IPS DF 19.7 (cell line): ENCODE results near the gene OMA1.

Experiments
- DNase-seq: peaks from one replicate; pipeline ENCODE4 v3.0.0-alpha.2; 2013; ENCODE audit warnings: low read depth, low spot score

OMA1 gene

GRCh38 chr1:58459911-58460310 lies 86.6 kb downstream of the OMA1 start:
- no peak for DNase-seq

DNA sequence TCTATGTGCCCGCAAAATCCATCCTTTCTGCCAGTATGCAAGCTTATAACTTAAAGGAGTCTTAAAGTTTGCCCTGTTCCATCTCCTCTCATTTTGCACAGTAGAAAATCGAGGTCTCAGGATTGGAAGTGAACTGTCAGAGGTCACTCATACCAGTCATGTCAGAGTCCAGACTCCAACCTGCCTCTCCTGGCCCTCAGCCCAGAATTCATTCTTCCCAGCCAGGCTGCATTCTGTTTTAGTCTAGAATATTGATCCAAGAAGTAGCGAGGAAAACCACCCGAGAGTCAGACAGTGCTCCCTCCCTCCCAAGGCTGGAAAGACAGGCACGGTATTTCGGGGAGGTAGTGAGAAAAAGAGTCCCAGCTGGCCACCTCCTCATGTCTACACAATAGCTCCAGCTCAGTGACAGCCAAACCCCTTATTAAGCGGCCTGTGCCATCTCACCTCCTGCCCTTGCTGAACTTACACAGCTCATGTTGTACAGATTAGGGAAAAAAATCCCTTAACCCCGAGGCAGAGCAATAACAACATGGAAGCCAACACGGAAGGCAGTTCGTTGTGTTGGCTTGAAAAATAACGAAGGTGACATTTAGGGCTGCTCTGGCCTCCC lies 89.4 kb downstream of the OMA1 start:
- DNase-seq: no peak

GRCh38 chr1:58456470-58456869 lies 90.1 kb downstream of the OMA1 start:
- no peak for DNase-seq

DNA sequence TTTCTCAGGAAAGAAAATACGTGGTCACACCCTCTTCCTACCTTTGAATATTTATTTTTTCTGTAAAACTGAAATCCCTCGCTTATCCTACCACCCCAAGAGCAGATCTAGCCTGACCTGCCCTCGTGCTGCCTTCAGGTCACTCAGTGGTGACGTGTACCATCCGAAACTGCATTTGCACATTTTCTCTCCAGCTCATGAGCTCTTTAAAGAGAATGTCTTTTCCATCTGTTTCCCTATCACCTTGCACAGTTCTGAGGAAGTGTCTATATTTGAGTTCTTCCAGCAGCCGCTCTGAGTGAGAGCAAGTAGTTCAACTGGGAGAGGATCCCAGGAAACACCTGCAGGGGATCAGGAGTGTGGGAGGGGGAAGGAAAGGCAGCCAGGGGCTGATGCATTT lies 91.7 kb downstream of the OMA1 start:
- DNase-seq: no peak

GRCh38 chr1:58454385-58454784 lies 92.1 kb downstream of the OMA1 start:
- no peak for DNase-seq

- no peak for DNase-seq
These were observed 94.8 kb downstream of the OMA1 start for GRCh38 chr1:58451560-58452191.

- DNase-seq: no peak
These were observed 98.6 kb downstream of the OMA1 start for GRCh38 chr1:58447886-58448285.

- DNase-seq: no peak
These were observed 99.5 kb downstream of the OMA1 start for GRCh38 chr1:58447042-58447441.

- DNase-seq: no peak
These were observed 100.2 kb downstream of the OMA1 start for GRCh38 chr1:58446368-58446767.

- no peak for DNase-seq
These were observed 102.3 kb downstream of the OMA1 start for GRCh38 chr1:58443986-58444868.

GRCh38 chr1:58442114-58442513 lies 104.4 kb downstream of the OMA1 start:
- DNase-seq: no peak

GRCh38 chr1:58441699-58442098 lies 104.8 kb downstream of the OMA1 start:
- no peak for DNase-seq

DNA sequence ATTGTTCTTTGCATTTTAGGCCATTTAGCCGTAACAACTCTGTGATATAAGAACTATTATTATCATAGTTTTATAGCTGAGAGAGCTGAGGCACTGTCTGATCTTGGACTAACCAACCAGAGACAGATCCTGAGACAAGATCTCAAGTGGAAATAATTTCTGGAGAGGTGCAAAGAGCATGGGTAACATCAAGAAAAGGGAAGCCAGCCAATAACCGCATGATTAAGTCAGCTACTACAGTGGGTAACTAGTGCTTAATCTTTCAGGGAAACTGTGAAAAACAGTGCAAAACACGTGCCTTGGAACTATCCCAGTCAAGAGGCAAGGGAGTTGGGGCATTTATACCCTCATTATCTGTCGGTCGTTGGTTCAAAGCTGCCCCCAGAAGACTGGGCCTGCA lies 105.8 kb downstream of the OMA1 start:
- DNase-seq: no peak

DNA sequence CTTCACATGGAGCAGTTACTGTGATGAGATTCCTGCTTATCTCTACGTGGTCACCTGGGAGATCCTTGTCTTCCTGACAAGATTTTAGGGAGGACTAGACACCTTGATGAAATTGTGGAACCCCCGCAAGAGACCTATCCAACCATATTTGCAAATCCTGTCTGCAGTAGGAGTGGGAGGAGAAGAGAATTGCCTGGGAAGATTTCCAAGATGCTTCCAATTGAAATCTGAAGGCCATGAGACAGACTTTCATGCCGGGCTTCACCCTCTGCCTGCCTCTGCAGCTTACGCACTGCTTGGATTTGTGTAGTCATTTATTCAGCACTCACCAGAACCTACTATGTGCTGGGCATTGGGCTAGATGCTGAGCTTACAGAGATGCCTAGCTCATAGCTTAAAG lies 106.6 kb downstream of the OMA1 start:
- no peak for DNase-seq

DNA sequence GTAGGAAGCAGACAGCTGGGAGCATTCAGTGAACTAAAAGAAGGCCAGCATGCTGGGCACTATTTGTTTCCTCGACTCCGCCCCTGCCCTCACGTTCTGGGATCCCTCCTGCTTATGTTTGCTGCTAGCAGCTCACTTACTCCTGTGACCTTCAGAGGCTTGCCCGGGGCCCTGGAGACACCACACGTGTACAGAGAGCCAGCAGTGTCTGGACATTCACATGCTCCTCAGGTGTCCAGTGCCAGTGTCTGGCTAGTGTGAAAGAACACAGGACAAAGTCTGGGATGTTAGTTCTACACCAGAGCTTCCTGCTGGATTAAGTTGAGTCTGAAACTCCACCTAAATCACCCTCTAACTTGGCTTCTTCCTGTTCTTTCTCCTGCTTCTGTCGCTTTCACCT lies 108.1 kb downstream of the OMA1 start:
- DNase-seq: no peak

DNA sequence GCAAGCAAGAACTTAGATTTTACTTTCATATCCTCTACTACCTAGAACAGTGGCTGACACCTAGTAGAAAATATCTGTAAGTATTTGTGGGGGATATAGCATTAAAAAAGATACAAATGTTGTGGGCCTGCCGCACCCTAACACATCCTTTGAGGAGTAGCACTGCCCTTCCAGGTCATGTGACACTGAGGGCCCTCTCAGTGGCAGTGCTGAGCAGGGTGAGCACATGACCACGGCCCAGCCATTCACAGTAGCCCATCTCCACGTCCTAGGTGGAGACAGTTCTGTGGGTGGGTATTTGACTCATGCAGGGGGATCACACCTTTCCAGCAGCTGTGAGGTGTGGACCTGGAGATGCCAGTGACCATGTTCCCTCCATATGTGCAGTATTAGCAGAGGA lies 108.9 kb downstream of the OMA1 start:
- no peak for DNase-seq

DNA sequence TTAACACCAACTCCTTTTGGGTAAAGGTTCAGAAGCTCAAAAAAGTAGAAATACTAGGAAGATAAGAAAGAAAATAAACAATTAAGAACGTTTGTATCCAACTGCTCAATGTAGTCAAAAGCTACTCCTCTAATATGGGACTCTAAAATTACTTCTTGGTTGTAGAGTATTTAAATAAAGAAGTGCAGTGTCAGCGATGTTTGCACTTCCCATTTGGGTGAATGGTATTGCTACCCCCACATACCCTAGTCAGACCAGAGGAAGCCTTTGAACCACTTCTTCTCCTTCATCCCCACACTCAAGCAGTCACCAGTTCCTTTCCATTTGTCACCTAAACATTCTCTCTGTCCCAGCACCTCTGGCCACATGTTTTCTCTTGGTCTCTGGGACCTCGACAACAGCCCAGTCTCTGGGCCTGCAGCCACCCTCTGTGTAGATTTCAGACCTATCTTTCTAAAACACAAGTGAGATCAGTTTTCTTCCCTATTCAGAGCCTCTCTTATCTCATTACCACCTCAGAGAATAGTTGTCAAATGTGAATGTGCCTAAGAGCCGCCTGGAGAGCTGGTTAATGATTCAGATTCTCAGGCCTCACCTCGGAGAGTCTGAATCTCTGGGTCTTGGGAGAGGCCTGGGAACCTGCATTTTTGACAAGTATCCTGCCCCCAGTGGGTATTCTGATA lies 109.8 kb downstream of the OMA1 start:
- no peak for DNase-seq

- no peak for DNase-seq
These were observed 111.2 kb downstream of the OMA1 start for GRCh38 chr1:58435376-58435775.

DNA sequence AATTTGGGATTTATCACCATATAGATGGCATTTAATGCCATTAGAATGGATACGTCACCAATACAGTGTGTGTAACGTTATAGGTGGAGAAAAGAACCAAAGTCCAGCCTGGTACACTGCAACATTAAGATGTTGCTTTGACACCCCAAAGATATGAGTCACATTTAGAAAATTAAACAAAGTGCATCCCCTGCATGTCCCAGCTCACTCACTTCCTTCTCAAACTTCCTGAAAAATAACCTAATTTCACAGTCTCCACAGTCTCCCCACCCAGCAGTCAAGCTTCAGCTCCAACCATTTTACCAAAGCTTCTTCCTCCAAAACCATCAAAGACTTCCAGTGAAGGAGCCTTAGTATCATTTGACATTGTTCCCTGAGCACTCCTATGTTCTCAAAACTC lies 111.9 kb downstream of the OMA1 start:
- DNase-seq: no peak

GRCh38 chr1:58434181-58434580 lies 112.3 kb downstream of the OMA1 start:
- no peak for DNase-seq

- peak; percentile 40 for DNase-seq
These were observed 113.5 kb downstream of the OMA1 start for GRCh38 chr1:58432851-58433668.
